Activated CD4-positive, alpha-beta T cell treated with anti-CD3 and anti-CD28 coated beads for 4 hours (primary cell): Measurements from ENCODE around the gene DQX1.
"Not testable (repeated sequence)": the region's sequence is repeated elsewhere in the genome, so short reads cannot be mapped to it uniquely, and the experiment has no call there.

Source experiments
- DNase-seq, 2 donors: peaks; one replicate each; pipeline ENCODE4 v3.0.0-alpha.2; 2020

The DQX1 gene

GRCh38 chr2:74491648-74492544, 34.1 kb downstream of the DQX1 start:
- no peak for DNase-seq

GRCh38 chr2:74489906-74490305, 36.1 kb downstream of the DQX1 start:
- no peak for DNase-seq

GRCh38 chr2:74488643-74489481, 37.2 kb downstream of the DQX1 start:
- DNase-seq: no peak

GRCh38 chr2:74486141-74486540, 39.9 kb downstream of the DQX1 start:
- no peak for DNase-seq

- DNase-seq: not testable (repeated sequence)
Measured at GRCh38 chr2:74483675-74484164, 42.3 kb downstream of the DQX1 start.

- peak; percentile 92 to 94 for DNase-seq
Measured at GRCh38 chr2:74482801-74483674, 43.0 kb downstream of the DQX1 start, which contains the start of the genes CCDC142 and TTC31. Gene CCDC142, minus strand, starts transcription at chr2:74482998. Its CDS starts 161 bp downstream, at chr2:74482837. Gene TTC31, plus strand, starts transcription at chr2:74483081. Its CDS starts 15 bp downstream, at chr2:74483096.

GRCh38 chr2:74481961-74482800, 43.9 kb downstream of the DQX1 start:
- peak; percentile 35 to 55 for DNase-seq

GRCh38 chr2:74481431-74481830, 44.6 kb downstream of the DQX1 start:
- DNase-seq: no peak

- DNase-seq: no peak
Measured at GRCh38 chr2:74474899-74475298, 51.1 kb downstream of the DQX1 start.

GRCh38 chr2:74474481-74474880, 51.5 kb downstream of the DQX1 start:
- no peak for DNase-seq

GRCh38 chr2:74472945-74473258, 53.1 kb downstream of the DQX1 start:
- DNase-seq: no peak

- DNase-seq: peak; percentile 95 to 97
Measured at GRCh38 chr2:74472086-74472944, 53.7 kb downstream of the DQX1 start, which contains the start of gene MRPL53. Gene MRPL53, minus strand, starts transcription at chr2:74472680. Its CDS starts 20 bp downstream, at chr2:74472660.

- DNase-seq: no peak
Measured at GRCh38 chr2:74471332-74472065, 54.5 kb downstream of the DQX1 start.

GRCh38 chr2:74470742-74471141, 55.3 kb downstream of the DQX1 start:
- DNase-seq: not testable (repeated sequence)
